Activated CD4-positive, alpha-beta T cell treated with anti-CD3 and anti-CD28 coated beads for 1 hour (primary cell): Measurements from ENCODE around the gene PZP.

Experiments used
- DNase-seq: peaks from one replicate; pipeline ENCODE4 v3.0.0-alpha.2; 2020

The PZP gene

GRCh38 chr12:9099552-9100190 is 108.5 kb downstream of the PZP start:
- no peak for DNase-seq
